ENCODE measurements around the gene MOB1B.

- TF ChIP-seq CTCF (conservative IDR thresholded peaks at IDR 0.05) (no peak), EZH2 (IDR thresholded peaks at IDR 0.05; ENCODE audit: low read depth) (no peak)
These were observed 81.9 kb downstream of the MOB1B start for GRCh38 chr4:70984106-70984505.
